Esophagus (tissue), 2 donors: Measurements from ENCODE around the gene AGXT2. TPM values are rescaled to one million over a fixed set of nuclear protein-coding genes. Genes with fewer than 3 reads are reported as not detected.

Experiments
- H3K27ac ChIP-seq, 2 donors: one replicate each; pipeline ENCODE4 v1.5.1; 2013; ENCODE audit warnings: low read depth in 2 of 2, mild to moderate bottlenecking in 2 of 2, inconsistent platforms in 1 of 2, low read length in 1 of 2, moderate library complexity in 1 of 2
- H3K27me3 ChIP-seq, 2 donors: one replicate each; pipeline ENCODE4 v1.6.1; 2013; ENCODE audit warnings: low read length in 2 of 2, control low read depth in 1 of 2, mild to moderate bottlenecking in 1 of 2; ENCODE audit not compliant: insufficient read depth in 2 of 2, control insufficient read depth in 1 of 2
- H3K36me3 ChIP-seq, 2 donors: one replicate each; pipeline ENCODE4 v1.6.1; 2013; ENCODE audit warnings: low read length in 1 of 2; ENCODE audit not compliant: control insufficient read depth in 2 of 2, insufficient read depth in 2 of 2
- H3K4me1 ChIP-seq, 2 donors: one replicate each; pipeline ENCODE4 v1.6.1; 2013; ENCODE audit warnings: low read length in 1 of 2; ENCODE audit not compliant: control insufficient read depth in 2 of 2, insufficient read depth in 2 of 2
- H3K4me3 ChIP-seq, 2 donors: one replicate each; pipeline ENCODE4 v1.5.1; 2013; ENCODE audit warnings: low read length in 2 of 2, mild to moderate bottlenecking in 2 of 2, low read depth in 1 of 2, moderate library complexity in 1 of 2
- H3K9me3 ChIP-seq, 2 donors: one replicate each; pipeline ENCODE4 v1.6.1; 2013; ENCODE audit warnings: mild to moderate bottlenecking in 2 of 2, low read depth in 1 of 2, low read length in 1 of 2, moderate library complexity in 1 of 2; ENCODE audit not compliant: control insufficient read depth in 2 of 2, insufficient read depth in 1 of 2
- WGBS, 2 donors: extraction: QIAGEN DNeasy Blood & Tissue Kit; methylation state at CpG; one replicate each; pipeline ENCODE4 v1.1.7; 2013; 5-methylcytosine and 5-hydroxymethylcytosine counted together
- polyA plus RNA-seq, 2 donors: library from polyadenylated mRNA; stranded (reverse); fragments of 200-250 nt; gene quantifications; one replicate each; pipeline ENCODE4 v1.2.3, GENCODE V29; 2013
- donor health status: healthy with polysubstance abuse.
- donor health status: Bipolar disorder and iron deficiency.

The AGXT2 gene, protein sequence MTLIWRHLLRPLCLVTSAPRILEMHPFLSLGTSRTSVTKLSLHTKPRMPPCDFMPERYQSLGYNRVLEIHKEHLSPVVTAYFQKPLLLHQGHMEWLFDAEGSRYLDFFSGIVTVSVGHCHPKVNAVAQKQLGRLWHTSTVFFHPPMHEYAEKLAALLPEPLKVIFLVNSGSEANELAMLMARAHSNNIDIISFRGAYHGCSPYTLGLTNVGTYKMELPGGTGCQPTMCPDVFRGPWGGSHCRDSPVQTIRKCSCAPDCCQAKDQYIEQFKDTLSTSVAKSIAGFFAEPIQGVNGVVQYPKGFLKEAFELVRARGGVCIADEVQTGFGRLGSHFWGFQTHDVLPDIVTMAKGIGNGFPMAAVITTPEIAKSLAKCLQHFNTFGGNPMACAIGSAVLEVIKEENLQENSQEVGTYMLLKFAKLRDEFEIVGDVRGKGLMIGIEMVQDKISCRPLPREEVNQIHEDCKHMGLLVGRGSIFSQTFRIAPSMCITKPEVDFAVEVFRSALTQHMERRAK
- not detected for polyA plus RNA-seq

DNA sequence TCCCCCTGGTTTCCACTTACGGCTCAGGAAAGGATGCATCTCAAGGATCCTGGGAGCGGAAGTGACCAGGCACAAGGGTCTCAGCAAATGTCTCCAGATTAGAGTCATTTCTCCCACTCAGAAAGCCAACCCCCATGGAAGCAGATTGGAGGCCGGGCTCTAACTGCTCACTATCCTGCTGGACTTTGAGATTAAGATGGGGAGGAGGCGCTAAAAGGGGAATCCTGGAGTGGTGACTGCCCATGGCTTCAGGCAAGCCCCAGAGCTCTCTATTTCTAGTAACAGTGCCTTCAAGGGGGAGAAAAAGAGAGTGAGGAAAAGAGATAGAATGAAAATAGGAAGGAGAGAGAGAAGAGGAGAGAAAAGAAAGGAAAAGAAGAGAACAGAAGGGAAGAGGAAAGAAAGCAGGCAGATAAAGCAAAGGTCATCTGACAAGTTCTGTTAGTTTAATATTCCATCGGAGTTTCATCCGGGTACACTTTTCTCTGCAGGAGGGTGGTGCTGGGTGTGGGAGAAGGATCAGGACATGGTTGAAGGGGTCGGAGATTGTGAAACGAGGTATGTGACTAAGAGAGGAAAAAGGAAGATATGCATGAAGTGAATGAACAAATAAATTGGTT, at the start of gene AGXT2:
Gene AGXT2, minus strand, starts transcription at position 165 of the 620 bp plus-strand sequence. Its CDS starts 57 bp downstream, at position 108.
- Histone ChIP-seq H3K4me3 (no peak within 1 kb of the TSS), H3K27ac (no peak within 1 kb of the TSS), H3K27me3 (no peaks in the 10 kb centered on the region), H3K36me3 (no peaks in the 10 kb centered on the region), H3K9me3 (no peaks in the 10 kb centered on the region), H3K4me1 (no peaks in the 10 kb centered on the region)
- 70 to 86% methylated on average over 8 of the region's 8 CpGs for WGBS, 2 donors

DNA sequence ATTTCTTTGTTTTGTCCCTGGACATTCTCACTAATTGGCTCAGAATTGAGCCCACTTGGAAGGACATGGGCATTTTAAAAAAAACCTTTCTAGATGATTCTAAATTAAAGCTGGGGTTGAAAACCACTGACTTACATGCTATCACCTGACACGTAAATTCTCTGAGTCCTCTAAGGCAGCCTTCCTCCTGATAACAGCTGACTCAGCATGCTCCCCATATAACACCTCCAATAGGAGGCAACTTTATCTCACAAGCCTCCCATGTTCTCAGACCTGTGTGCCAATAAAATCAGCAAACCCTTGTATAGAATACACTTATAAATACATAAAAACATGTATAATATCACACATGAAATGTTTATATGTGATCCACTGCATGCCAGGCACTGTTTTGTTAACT, 49.2 kb upstream of the AGXT2 start:
- Histone ChIP-seq H3K36me3 (no peaks in the 10 kb centered on the region), H3K27me3 (peaks cover 0 to 1% of the 10 kb centered on the region in 2 donors), H3K4me1 (no peaks in the 10 kb centered on the region), H3K27ac (no peak overlapping the region), H3K4me3 (no peak overlapping the region), H3K9me3 (no peaks in the 10 kb centered on the region)
- WGBS, 2 donors, result 82 to 83% methylated on average over 1 of the region's 1 CpG

DNA sequence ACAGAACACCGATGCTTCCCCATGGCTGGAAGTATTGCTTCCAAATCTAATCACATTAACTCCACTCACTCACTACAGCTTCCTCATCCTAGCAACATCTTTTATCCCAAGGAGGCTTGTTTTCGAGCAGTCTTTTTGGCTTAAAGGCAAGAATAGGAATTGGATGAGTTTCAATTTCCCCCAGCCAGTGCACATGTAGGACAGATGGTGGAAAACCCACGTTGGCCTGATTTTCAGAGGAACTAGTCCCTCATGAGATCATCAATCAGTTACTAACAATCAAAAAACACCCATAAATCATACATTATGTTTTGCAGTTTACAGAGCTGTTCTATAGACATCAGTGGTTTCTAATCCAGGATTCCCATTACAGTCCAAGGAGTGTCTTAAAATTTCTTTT, 48.5 kb upstream of the AGXT2 start:
- WGBS, 2 donors, result 31 to 37% methylated on average over 3 of the region's 3 CpGs
- H3K4me1 ChIP-seq, result no peaks in the 10 kb centered on the region
- H3K27ac ChIP-seq, result no peak overlapping the region

DNA sequence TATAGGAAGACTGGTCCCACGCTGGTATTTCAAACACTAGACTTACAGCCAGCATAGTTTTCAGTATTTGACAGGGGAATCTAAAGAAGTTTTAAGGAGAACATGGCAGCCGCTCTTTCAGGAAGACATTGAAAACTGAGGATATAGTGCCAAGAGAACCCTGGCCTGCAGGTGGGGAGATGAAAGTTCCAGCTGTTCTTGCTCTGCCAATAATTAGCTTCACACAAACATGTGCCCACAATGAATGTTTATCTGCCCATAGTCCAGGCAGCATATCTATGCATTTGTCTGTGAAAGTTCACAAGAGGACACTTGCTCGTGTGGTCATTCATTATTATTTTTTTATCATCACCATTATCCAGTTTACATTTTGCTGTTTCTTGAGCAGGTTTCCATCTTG, 47.6 kb upstream of the AGXT2 start:
- H3K4me3 ChIP-seq, result no peak overlapping the region
- no peaks in the 10 kb centered on the region for H3K4me1 ChIP-seq
- H3K36me3 ChIP-seq, result no peaks in the 10 kb centered on the region
- no peak overlapping the region for H3K27ac ChIP-seq
- no peaks in the 10 kb centered on the region for H3K9me3 ChIP-seq
- no peaks in the 10 kb centered on the region for H3K27me3 ChIP-seq
- 68 to 74% methylated on average over 3 of the region's 3 CpGs for WGBS, 2 donors

More for the DNA sequence above, 48.5 kb upstream of the AGXT2 start:
- H3K27me3 ChIP-seq, result no peaks in the 10 kb centered on the region
- no peak overlapping the region for H3K4me3 ChIP-seq
- H3K9me3 ChIP-seq, result no peaks in the 10 kb centered on the region
- no peaks in the 10 kb centered on the region for H3K36me3 ChIP-seq

DNA sequence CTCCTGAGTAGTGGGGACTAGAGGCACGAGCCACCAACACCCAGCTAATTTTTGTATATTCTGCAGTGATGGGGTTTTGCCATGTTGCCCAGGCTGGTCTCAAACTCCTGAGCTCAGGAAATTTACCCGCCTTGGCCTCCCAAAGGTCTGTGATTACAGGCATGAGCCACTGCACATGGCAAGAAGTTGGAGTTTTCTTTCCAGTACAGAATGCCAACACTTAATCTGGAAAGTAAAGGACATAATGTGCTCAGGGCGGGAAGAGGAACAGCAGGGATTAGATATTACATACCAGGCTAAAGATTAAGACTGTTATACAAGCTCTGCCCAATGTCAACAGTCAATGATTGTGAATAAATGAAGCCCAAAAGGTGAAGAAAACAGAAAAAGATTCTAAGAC, 47.2 kb upstream of the AGXT2 start:
- no peak overlapping the region for H3K27ac ChIP-seq
- no peaks in the 10 kb centered on the region for H3K36me3 ChIP-seq
- no peaks in the 10 kb centered on the region for H3K9me3 ChIP-seq

DNA sequence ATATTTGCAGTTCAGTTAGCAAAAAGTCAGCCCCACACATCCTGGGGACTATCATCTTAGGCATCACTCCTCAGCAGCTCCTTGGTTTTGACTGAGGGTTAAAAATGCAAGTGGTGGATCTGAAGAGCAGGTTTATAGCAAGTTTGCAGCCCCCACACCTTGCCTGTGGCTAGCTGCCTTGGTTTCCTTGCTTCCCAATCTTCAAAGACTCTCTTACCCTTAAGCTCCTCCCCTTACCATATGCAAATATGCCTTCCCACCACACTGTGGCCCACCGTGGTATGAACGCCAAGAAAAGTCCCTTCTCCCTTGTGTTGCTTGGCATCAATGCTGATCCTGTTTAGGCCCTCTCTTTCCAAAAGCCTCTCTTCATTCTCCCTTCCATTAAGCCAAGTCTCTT, 45.0 kb upstream of the AGXT2 start:
- H3K36me3 ChIP-seq, result no peaks in the 10 kb centered on the region
- H3K4me3 ChIP-seq, result no peak overlapping the region
- no peaks in the 10 kb centered on the region for H3K9me3 ChIP-seq
- no peak overlapping the region for H3K27ac ChIP-seq
- H3K4me1 ChIP-seq, result no peaks in the 10 kb centered on the region
- WGBS, 2 donors, result 77 to 86% methylated on average over 2 of the region's 2 CpGs
- no peaks in the 10 kb centered on the region for H3K27me3 ChIP-seq

More for the DNA sequence above, 47.2 kb upstream of the AGXT2 start:
- WGBS, 2 donors, result 67 to 72% methylated on average over 3 of the region's 3 CpGs
- H3K27me3 ChIP-seq, result no peaks in the 10 kb centered on the region
- H3K4me3 ChIP-seq, result no peak overlapping the region
- no peaks in the 10 kb centered on the region for H3K4me1 ChIP-seq

DNA sequence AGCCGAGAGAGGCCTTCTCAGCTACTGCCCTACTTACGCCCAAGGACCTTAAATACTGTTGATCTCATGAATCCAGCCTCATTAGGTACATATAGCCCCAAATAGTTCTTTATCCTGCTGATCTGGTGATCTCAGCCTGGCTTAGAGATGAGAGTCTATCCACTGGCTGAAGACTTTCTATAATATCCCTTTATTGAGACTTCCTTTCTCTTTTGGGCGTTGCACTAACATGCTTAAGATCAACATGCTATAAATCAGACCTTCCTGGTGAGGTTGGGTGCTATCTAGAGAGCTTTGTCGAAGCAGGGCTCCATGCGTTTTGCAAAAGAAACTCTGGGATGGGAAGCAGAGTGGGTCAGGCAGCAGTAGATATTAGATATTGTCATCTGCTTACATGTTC, 44.0 kb upstream of the AGXT2 start:
- Histone ChIP-seq H3K27ac (no peak overlapping the region), H3K36me3 (no peaks in the 10 kb centered on the region), H3K27me3 (no peaks in the 10 kb centered on the region), H3K9me3 (no peaks in the 10 kb centered on the region), H3K4me3 (no peak overlapping the region), H3K4me1 (no peaks in the 10 kb centered on the region)
- 71 to 84% methylated on average over 5 of the region's 5 CpGs for WGBS, 2 donors

DNA sequence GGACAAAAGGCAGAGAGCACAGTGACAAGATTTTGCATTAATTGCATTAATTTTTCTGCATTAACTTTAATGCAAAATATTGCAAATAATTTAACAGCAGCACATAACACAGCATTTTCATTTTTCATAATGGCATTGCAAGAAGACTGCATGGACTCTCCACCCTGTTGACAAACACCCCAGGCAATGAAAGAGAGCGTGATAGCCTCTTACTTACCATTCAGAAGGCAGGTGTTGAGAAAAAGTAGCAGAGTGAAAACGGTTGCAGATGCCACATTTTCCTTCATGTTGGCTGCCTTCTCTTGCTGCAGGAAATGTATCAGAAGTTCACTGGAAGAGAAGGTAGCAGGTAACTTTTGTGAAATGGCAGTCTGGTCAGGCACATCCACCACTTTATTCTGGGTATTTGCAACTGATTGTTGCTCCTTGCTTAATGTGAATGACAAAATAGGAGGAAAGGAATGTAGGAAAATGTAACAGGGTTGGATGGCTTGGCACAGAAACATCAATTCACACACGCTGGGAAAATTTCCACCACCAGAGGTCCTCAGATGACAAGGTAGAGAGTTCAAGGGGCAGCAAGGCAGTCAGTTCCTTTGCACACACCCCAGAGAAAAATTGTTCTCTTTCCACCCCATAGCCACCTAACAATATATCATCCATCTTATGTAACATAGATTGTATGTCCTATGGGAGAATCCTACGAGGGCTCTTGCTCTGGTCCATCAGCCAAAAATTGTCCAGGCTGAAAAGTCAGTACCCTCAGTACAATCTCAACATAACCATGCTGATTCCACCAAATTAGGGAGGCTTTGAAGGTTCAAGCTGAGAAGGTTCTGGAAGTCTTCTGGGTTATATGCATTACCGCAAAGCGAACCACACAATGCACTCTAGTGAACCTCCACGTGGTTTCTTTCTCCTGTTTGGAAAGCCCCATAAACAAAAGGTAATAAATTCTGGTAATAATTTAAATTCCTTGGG, 41.9 kb upstream of the AGXT2 start:
- no peak overlapping the region for H3K4me3 ChIP-seq
- 55 to 63% methylated on average over 7 of the region's 7 CpGs for WGBS, 2 donors
- H3K27me3 ChIP-seq, result no peaks in the 10 kb centered on the region
- no peaks in the 10 kb centered on the region for H3K36me3 ChIP-seq
- H3K4me1 ChIP-seq, result no peaks in the 10 kb centered on the region
- H3K9me3 ChIP-seq, result no peaks in the 10 kb centered on the region
- no peak overlapping the region for H3K27ac ChIP-seq

DNA sequence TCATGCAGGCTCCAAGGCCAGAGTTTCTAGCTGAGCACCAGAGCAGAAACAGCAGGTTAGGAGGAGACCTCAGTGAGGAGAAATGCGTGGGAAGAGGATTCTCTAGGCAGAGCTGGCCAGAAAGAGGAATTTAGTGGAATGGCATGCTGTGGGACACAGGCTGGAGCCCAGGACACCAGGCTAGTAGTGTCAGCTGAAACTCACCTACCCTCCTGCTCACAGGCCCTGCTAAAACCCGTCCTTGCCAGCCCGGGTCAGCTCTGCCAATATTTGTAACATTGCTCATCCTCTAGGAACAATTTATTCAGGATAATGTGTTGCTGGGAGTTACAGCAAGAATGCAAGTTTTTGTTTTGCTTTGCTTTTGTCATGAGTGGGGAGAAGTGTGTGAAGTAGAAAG, 40.2 kb upstream of the AGXT2 start:
- 47 to 57% methylated on average over 3 of the region's 3 CpGs for WGBS, 2 donors
- Histone ChIP-seq H3K27ac (no peak overlapping the region), H3K27me3 (no peaks in the 10 kb centered on the region), H3K9me3 (no peaks in the 10 kb centered on the region), H3K36me3 (no peaks in the 10 kb centered on the region), H3K4me3 (no peak overlapping the region), H3K4me1 (no peaks in the 10 kb centered on the region)
